WTC11 (cell line): ENCODE results near the gene ERCC6. TPM values are rescaled to one million over a fixed set of nuclear protein-coding genes. Genes with fewer than 3 reads are reported as not detected.

Source experiments
- ATAC-seq: fragments of 200-7000 bp; cut with Tn5 transposase; 2 replicates; pipeline ENCODE4 v1.10.0; 2021; ENCODE audit warnings: mild to moderate bottlenecking, moderate library complexity
- CTCF ChIA-PET: fragments of 300-600 bp; sonication (Branson Sonifier 250); formaldehyde crosslinking; loops from one replicate; lab custom pipeline; 2021; ENCODE audit warnings: antibody characterized with exemption; lab: Charles Lee
- POLR2A ChIA-PET: fragments of 350-600 bp; sonication (Branson Sonifier 250); formaldehyde crosslinking; loops from one replicate; lab custom pipeline; 2021; ENCODE audit warnings: antibody characterized with exemption; lab: Charles Lee
- DNase-seq: peaks from one replicate; pipeline ENCODE4 v3.0.0; 2021; ENCODE audit warnings: low spot score
- H3K27ac Mint-ChIP-seq: 2 replicates; pipeline ENCODE4 v1.8.0; 2021; ENCODE audit warnings: mixed read lengths
- H3K27me3 Mint-ChIP-seq: 2 replicates; pipeline ENCODE4 v1.8.0; 2021; ENCODE audit warnings: low read depth, mild to moderate bottlenecking, moderate library complexity, mixed read lengths
- H3K36me3 Mint-ChIP-seq: 2 replicates; pipeline ENCODE4 v1.8.0; 2021; ENCODE audit warnings: mixed read lengths
- H3K4me1 Mint-ChIP-seq: 2 replicates; pipeline ENCODE4 v1.8.0; 2022; ENCODE audit warnings: mixed read lengths
- H3K4me3 Mint-ChIP-seq: 2 replicates; pipeline ENCODE4 v1.8.0; 2021; ENCODE audit warnings: mild to moderate bottlenecking, moderate library complexity, mixed read lengths
- H3K9me3 Mint-ChIP-seq: 2 replicates; pipeline ENCODE4 v1.8.0; 2021; ENCODE audit warnings: mixed read lengths
- ATF1 ChIP-seq: sonication (generic); formaldehyde crosslinking; IDR thresholded peaks from 2 replicates; pipeline ENCODE4 v1.8.1; 2023; ENCODE audit warnings: mild to moderate bottlenecking, moderate library complexity, missing genetic modification reagents
- ELF4 ChIP-seq: sonication (generic); formaldehyde crosslinking; IDR thresholded peaks from 2 replicates; pipeline ENCODE4 v1.8.1; 2022; ENCODE audit warnings: low read depth, mild to moderate bottlenecking, moderate library complexity, missing genetic modification reagents
- ETV6 ChIP-seq: sonication (generic); formaldehyde crosslinking; IDR thresholded peaks from 2 replicates; pipeline ENCODE4 v1.8.1; 2022; ENCODE audit warnings: mild to moderate bottlenecking, missing genetic modification reagents
- GTF2I ChIP-seq: fragments of 250-450 bp; sonication (Bioruptor Pico); conservative IDR thresholded peaks from 2 replicates; pipeline ENCODE4 v1.4.0; 2021; ENCODE audit warnings: mild to moderate bottlenecking
- NR1H2 ChIP-seq: sonication (generic); formaldehyde crosslinking; IDR thresholded peaks from 2 replicates; pipeline ENCODE4 v1.9.0; 2021; ENCODE audit warnings: mild to moderate bottlenecking, moderate library complexity, missing genetic modification reagents
- NR2C2 ChIP-seq: sonication (generic); formaldehyde crosslinking; IDR thresholded peaks from 2 replicates; pipeline ENCODE4 v1.8.0; 2022; ENCODE audit warnings: mild to moderate bottlenecking, missing genetic modification reagents
- OVOL2 ChIP-seq: fragments of 250-450 bp; sonication (Bioruptor Pico); IDR thresholded peaks from 2 replicates; pipeline ENCODE4 v1.9.0; 2021; ENCODE audit warnings: mild to moderate bottlenecking, borderline replicate concordance
- RELA ChIP-seq: sonication (generic); formaldehyde crosslinking; IDR thresholded peaks from 2 replicates; pipeline ENCODE4 v1.8.1; 2022; ENCODE audit warnings: missing genetic modification reagents, mild to moderate bottlenecking, borderline replicate concordance
- SMAD3 ChIP-seq: sonication (generic); formaldehyde crosslinking; IDR thresholded peaks from 2 replicates; pipeline ENCODE4 v1.8.0; 2022; ENCODE audit warnings: missing genetic modification reagents, mild to moderate bottlenecking, borderline replicate concordance
- TEAD1 ChIP-seq: sonication (generic); formaldehyde crosslinking; IDR thresholded peaks from 2 replicates; pipeline ENCODE4 v1.8.0; 2022; ENCODE audit warnings: mild to moderate bottlenecking, missing genetic modification reagents
- ZNF232 ChIP-seq: sonication (generic); formaldehyde crosslinking; IDR thresholded peaks from 2 replicates; pipeline ENCODE4 v1.8.0; 2022; ENCODE audit warnings: mild to moderate bottlenecking, missing genetic modification reagents
- ZNF671 ChIP-seq: fragments of 250-450 bp; sonication (Bioruptor Pico); IDR thresholded peaks from 2 replicates; pipeline ENCODE4 v1.8.0; 2021; ENCODE audit warnings: mild to moderate bottlenecking
- total RNA-seq: library from RNA; stranded (reverse); gene quantifications from 3 replicates; pipeline ENCODE4 v1.2.3, GENCODE V29; 2021
- TF ChIP-seq, protein P1 (sequence below): fragments of 250-450 bp; sonication (Bioruptor Pico); conservative IDR thresholded peaks from 2 replicates; pipeline ENCODE4 v1.9.0; 2021; ENCODE audit warnings: mild to moderate bottlenecking
- TF ChIP-seq, protein P2 (sequence below): fragments of 250-450 bp; sonication (Bioruptor Pico); IDR thresholded peaks from 2 replicates; pipeline ENCODE4 v1.9.0; 2021; ENCODE audit warnings: mild to moderate bottlenecking
- TF ChIP-seq, protein P3 (sequence below): sonication (generic); formaldehyde crosslinking; IDR thresholded peaks from 2 replicates; pipeline ENCODE4 v1.8.0; 2022; ENCODE audit warnings: mild to moderate bottlenecking, missing genetic modification reagents
- TF ChIP-seq, protein P4 (sequence below): sonication (generic); formaldehyde crosslinking; IDR thresholded peaks from 2 replicates; pipeline ENCODE4 v1.8.1; 2023; ENCODE audit warnings: mild to moderate bottlenecking, missing genetic modification reagents
- TF ChIP-seq, protein P5 (sequence below): sonication (generic); formaldehyde crosslinking; IDR thresholded peaks from 2 replicates; pipeline ENCODE4 v1.8.1; 2022; ENCODE audit warnings: missing genetic modification reagents, borderline replicate concordance
- TF ChIP-seq, protein P6 (sequence below): sonication (generic); formaldehyde crosslinking; IDR thresholded peaks from 2 replicates; pipeline ENCODE4 v1.8.0; 2022; ENCODE audit warnings: mild to moderate bottlenecking, missing genetic modification reagents
- TF ChIP-seq, protein P7 (sequence below): fragments of 250-450 bp; sonication (Bioruptor Pico); IDR thresholded peaks from 2 replicates; pipeline ENCODE4 v1.9.0; 2021; ENCODE audit warnings: moderate library complexity, mild to moderate bottlenecking, inconsistent platforms, borderline replicate concordance

ERCC6 gene
- total RNA-seq, 1 experiment from 2014 or later = 10.9 TPM

DNA sequence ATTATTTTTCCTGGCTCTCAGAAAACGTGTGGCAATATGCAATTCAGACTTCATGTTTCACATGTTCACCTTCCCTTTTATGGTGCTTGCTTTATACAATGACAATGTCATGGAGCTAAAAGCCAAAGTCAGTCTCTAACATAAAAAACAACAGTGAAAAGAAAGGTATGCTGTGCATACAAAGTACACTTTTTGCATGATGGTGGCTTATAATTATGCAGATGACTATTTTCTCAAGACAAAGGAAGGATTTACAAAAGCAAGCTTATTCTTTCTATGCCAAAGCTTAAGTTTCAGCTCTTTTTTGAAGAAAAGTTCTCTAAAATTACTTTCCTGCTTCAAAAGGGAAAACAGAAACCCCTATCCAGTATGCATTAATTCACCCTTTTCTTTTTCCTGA lies 15.6 kb downstream of the ERCC6 start:
- H3K36me3 Mint-ChIP-seq = peaks cover 21% of the 10 kb centered on the region
- DNase-seq = no peak
- POLR2A ChIA-PET = no interaction called here
- H3K9me3 Mint-ChIP-seq = no peaks in the 10 kb centered on the region
- TF ChIP-seq, protein P1, sequence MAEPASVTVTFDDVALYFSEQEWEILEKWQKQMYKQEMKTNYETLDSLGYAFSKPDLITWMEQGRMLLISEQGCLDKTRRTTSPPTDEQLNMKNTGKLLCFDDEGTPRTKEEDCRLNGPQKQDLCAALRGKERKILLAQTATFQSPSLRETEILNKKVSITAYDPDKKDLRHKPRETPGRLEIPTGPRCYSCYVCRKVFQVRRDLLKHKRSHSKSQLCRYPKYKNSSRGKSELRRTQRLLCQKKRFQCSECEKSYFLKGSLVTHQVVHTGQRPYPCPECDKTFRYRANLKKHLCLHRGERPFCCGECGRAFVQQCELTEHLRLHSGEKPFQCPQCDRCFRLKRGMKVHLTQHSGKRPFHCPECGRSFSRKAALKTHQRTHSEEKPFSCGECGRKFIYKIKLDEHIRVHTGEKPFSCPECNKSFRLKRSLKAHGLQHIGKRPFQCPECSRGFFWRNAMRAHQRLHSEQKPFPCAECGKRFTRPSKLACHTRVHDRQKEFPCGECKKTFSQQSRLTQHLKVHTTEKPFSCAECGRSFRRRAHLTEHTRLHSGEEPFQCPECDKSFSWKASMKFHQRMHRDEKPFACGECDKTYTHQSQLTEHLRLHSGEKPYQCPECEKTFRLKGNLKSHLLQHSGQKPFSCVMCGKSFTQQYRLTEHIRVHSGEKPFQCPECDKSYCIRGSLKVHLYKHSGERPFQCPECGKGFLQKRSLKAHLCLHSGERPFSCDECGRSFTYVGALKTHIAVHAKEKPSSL (CRISPR knock-in tag) = no peak
- no peak for TF ChIP-seq RELA (CRISPR knock-in tag)
- TF ChIP-seq TEAD1 (CRISPR knock-in tag) = no peak
- TF ChIP-seq, protein P2, sequence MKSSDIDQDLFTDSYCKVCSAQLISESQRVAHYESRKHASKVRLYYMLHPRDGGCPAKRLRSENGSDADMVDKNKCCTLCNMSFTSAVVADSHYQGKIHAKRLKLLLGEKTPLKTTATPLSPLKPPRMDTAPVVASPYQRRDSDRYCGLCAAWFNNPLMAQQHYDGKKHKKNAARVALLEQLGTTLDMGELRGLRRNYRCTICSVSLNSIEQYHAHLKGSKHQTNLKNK (CRISPR knock-in tag) = no peak
- TF ChIP-seq ATF1 (CRISPR knock-in tag) = no peak
- no peak for TF ChIP-seq ZNF232 (CRISPR knock-in tag)
- TF ChIP-seq, all 79 proteins: peak for 0
- CTCF ChIA-PET = interaction anchor here (3.7 kb wide), 1 partner anchor 116 kb away, joined by 25 read pairs; no protein-coding TSS in a partner anchor
- no peak overlapping the region for H3K4me3 Mint-ChIP-seq
- H3K27me3 Mint-ChIP-seq = no peaks in the 10 kb centered on the region
- ATAC-seq = no peak
- H3K4me1 Mint-ChIP-seq = peaks cover 22% of the 10 kb centered on the region
- no peak overlapping the region for H3K27ac Mint-ChIP-seq

DNA sequence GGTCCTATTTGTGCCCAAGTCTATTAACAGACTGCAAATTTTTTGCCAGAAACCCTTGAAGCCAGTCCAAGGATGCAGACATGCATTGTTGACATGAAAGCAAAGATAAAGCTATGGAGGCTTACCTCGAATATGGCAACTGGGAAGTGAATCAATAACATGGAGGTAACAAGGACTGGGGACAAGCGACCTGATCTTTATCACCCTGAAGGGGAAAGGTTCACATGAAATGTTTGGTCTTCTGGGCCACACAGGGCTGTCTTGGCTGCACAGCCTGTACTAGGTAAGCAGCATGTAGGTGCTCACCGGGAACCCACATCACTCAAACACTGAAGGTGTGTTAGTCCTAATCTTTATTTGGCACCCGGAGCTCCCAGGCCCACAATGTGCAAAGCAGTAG lies 17.9 kb downstream of the ERCC6 start:
- Mint-ChIP-seq H3K27ac (no peak overlapping the region), H3K4me1 (peaks cover 22% of the 10 kb centered on the region), H3K4me3 (no peak overlapping the region), H3K36me3 (peaks cover 15% of the 10 kb centered on the region), H3K27me3 (no peaks in the 10 kb centered on the region)
- POLR2A ChIA-PET = no interaction called here
- TF ChIP-seq SMAD3 (CRISPR knock-in tag) (no peak), GTF2I (CRISPR knock-in tag) (no peak), TEAD1 (CRISPR knock-in tag) (no peak), OVOL2 (CRISPR knock-in tag) (no peak), NR2C2 (CRISPR knock-in tag) (no peak), ZNF671 (CRISPR knock-in tag) (no peak), ETV6 (CRISPR knock-in tag) (no peak), NR1H2 (CRISPR knock-in tag) (no peak), ELF4 (CRISPR knock-in tag) (no peak)
- TF ChIP-seq, protein P3, sequence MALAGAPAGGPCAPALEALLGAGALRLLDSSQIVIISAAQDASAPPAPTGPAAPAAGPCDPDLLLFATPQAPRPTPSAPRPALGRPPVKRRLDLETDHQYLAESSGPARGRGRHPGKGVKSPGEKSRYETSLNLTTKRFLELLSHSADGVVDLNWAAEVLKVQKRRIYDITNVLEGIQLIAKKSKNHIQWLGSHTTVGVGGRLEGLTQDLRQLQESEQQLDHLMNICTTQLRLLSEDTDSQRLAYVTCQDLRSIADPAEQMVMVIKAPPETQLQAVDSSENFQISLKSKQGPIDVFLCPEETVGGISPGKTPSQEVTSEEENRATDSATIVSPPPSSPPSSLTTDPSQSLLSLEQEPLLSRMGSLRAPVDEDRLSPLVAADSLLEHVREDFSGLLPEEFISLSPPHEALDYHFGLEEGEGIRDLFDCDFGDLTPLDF (CRISPR knock-in tag) = no peak
- TF ChIP-seq, protein P4, sequence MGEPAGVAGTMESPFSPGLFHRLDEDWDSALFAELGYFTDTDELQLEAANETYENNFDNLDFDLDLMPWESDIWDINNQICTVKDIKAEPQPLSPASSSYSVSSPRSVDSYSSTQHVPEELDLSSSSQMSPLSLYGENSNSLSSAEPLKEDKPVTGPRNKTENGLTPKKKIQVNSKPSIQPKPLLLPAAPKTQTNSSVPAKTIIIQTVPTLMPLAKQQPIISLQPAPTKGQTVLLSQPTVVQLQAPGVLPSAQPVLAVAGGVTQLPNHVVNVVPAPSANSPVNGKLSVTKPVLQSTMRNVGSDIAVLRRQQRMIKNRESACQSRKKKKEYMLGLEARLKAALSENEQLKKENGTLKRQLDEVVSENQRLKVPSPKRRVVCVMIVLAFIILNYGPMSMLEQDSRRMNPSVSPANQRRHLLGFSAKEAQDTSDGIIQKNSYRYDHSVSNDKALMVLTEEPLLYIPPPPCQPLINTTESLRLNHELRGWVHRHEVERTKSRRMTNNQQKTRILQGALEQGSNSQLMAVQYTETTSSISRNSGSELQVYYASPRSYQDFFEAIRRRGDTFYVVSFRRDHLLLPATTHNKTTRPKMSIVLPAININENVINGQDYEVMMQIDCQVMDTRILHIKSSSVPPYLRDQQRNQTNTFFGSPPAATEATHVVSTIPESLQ (CRISPR knock-in tag) = no peak
- TF ChIP-seq, protein P5, sequence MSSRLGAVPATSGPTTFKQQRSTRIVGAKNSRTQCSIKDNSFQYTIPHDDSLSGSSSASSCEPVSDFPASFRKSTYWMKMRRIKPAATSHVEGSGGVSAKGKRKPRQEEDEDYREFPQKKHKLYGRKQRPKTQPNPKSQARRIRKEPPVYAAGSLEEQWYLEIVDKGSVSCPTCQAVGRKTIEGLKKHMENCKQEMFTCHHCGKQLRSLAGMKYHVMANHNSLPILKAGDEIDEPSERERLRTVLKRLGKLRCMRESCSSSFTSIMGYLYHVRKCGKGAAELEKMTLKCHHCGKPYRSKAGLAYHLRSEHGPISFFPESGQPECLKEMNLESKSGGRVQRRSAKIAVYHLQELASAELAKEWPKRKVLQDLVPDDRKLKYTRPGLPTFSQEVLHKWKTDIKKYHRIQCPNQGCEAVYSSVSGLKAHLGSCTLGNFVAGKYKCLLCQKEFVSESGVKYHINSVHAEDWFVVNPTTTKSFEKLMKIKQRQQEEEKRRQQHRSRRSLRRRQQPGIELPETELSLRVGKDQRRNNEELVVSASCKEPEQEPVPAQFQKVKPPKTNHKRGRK (CRISPR knock-in tag) = no peak
- TF ChIP-seq, protein P1 (CRISPR knock-in tag) = no peak
- TF ChIP-seq, protein P6, sequence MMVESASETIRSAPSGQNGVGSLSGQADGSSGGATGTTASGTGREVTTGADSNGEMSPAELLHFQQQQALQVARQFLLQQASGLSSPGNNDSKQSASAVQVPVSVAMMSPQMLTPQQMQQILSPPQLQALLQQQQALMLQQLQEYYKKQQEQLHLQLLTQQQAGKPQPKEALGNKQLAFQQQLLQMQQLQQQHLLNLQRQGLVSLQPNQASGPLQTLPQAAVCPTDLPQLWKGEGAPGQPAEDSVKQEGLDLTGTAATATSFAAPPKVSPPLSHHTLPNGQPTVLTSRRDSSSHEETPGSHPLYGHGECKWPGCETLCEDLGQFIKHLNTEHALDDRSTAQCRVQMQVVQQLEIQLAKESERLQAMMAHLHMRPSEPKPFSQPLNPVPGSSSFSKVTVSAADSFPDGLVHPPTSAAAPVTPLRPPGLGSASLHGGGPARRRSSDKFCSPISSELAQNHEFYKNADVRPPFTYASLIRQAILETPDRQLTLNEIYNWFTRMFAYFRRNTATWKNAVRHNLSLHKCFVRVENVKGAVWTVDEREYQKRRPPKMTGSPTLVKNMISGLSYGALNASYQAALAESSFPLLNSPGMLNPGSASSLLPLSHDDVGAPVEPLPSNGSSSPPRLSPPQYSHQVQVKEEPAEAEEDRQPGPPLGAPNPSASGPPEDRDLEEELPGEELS = no peak
- TF ChIP-seq, protein P7, sequence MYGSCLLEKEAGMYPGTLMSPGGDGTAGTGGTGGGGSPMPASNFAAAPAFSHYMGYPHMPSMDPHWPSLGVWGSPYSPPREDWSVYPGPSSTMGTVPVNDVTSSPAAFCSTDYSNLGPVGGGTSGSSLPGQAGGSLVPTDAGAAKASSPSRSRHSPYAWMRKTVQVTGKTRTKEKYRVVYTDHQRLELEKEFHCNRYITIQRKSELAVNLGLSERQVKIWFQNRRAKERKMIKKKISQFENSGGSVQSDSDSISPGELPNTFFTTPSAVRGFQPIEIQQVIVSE (CRISPR knock-in tag) = no peak
- TF ChIP-seq, all 79 proteins: peak for 0
- no peak for DNase-seq
- CTCF ChIA-PET = interaction anchor here (1.9 to 3.7 kb wide), 2 partner anchors 9 to 113 kb away, joined by 7 to 25 read pairs; no protein-coding TSS in a partner anchor
- no peak for ATAC-seq
- H3K9me3 Mint-ChIP-seq = no peaks in the 10 kb centered on the region
